Stimulated activated CD4-positive, alpha-beta T cell treated with anti-CD3 and anti-CD28 coated beads, TNF-alpha, amount 100 ng/mL, for 24 hours (primary cell): Measurements from ENCODE around the gene LYVE1.
"Not testable (repeated sequence)": the region's sequence is repeated elsewhere in the genome, so short reads cannot be mapped to it uniquely, and the experiment has no call there.

Experiments used
- DNase-seq, 3 experiments: peaks; one replicate each; pipeline ENCODE4 v3.0.0-alpha.2; 2020; ENCODE audit warnings: low read depth in 3 of 3

Gene LYVE1

GRCh38 chr11:10568486-10568941, at the start of gene LYVE1:
Gene LYVE1 (minus strand): TSS chr11:10568665. CDS start chr11:10568532, 133 bp downstream.
- no peak for DNase-seq

GRCh38 chr11:10617551-10617950, 49.1 kb upstream of the LYVE1 start:
- DNase-seq = no peak

- no peak for DNase-seq
These were observed 43.8 kb upstream of the LYVE1 start for GRCh38 chr11:10611979-10612862.

GRCh38 chr11:10609636-10610035, 41.2 kb upstream of the LYVE1 start:
- DNase-seq = no peak

GRCh38 chr11:10608584-10608983, 40.1 kb upstream of the LYVE1 start:
- no peak for DNase-seq

GRCh38 chr11:10607462-10608132, 39.1 kb upstream of the LYVE1 start:
- no peak for DNase-seq

- DNase-seq = no peak
These were observed 38.2 kb upstream of the LYVE1 start for GRCh38 chr11:10606536-10607208.

- no peak for DNase-seq
These were observed 37.5 kb upstream of the LYVE1 start for GRCh38 chr11:10605941-10606381.

GRCh38 chr11:10604798-10605197, 36.3 kb upstream of the LYVE1 start:
- DNase-seq = no peak

- DNase-seq = no peak
These were observed 35.9 kb upstream of the LYVE1 start for GRCh38 chr11:10604340-10604748.

- DNase-seq = no peak
These were observed 35.3 kb upstream of the LYVE1 start for GRCh38 chr11:10603721-10604297.

- no peak for DNase-seq
These were observed 34.5 kb upstream of the LYVE1 start for GRCh38 chr11:10602945-10603344.

GRCh38 chr11:10602366-10602765, 33.9 kb upstream of the LYVE1 start:
- no peak for DNase-seq

GRCh38 chr11:10601837-10602236, 33.4 kb upstream of the LYVE1 start:
- no peak for DNase-seq

- no peak for DNase-seq
These were observed 32.2 kb upstream of the LYVE1 start for GRCh38 chr11:10600570-10601248.

- no peak for DNase-seq
These were observed 31.1 kb upstream of the LYVE1 start for GRCh38 chr11:10599388-10600175.

- no peak for DNase-seq
These were observed 30.4 kb upstream of the LYVE1 start for GRCh38 chr11:10598816-10599215.

- no peak for DNase-seq
These were observed 29.4 kb upstream of the LYVE1 start for GRCh38 chr11:10597877-10598351.

- DNase-seq = not testable (repeated sequence)
These were observed 27.4 kb upstream of the LYVE1 start for GRCh38 chr11:10595840-10596239.

- DNase-seq = no peak
These were observed 25.9 kb upstream of the LYVE1 start for GRCh38 chr11:10594407-10594806.
